Esophagus muscularis mucosa (tissue), 4 donors: ENCODE data around the gene LRFN2. TPM values are rescaled to one million over a fixed set of nuclear protein-coding genes. Genes with fewer than 3 reads are reported as not detected.

Source experiments
- DNase-seq: peaks from one replicate; pipeline ENCODE4 v3.0.0-alpha.2; 2017; ENCODE audit errors: extremely low spot score
- H3K27ac ChIP-seq, 4 donors: fragments of 200-600 bp; sonication (generic); replicated peaks in 1 of 4; 1 replicate in 3 of 4; 2 replicates in 1 of 4; pipeline ENCODE4 v1.5.1; 2016 to 2019; ENCODE audit warnings: mild to moderate bottlenecking in 1 of 4
- H3K27me3 ChIP-seq, 4 donors: fragments of 200-600 bp; sonication (generic); one replicate each; pipeline versions ENCODE4 v1.5.1 to v1.6.0; 2016 to 2019
- H3K36me3 ChIP-seq, 4 donors: fragments of 200-600 bp; sonication (generic); one replicate each; pipeline ENCODE4 v1.5.1; 2016 to 2019
- H3K4me1 ChIP-seq, 4 donors: fragments of 200-600 bp; sonication (generic); one replicate each; pipeline ENCODE4 v1.5.1; 2016 to 2019
- H3K4me3 ChIP-seq, 4 donors: fragments of 200-600 bp; sonication (generic); 1 replicate in 2 of 4; 2 replicates in 2 of 4; pipeline ENCODE4 v1.5.1; 2016 to 2019; ENCODE audit warnings: mild to moderate bottlenecking in 4 of 4, moderate library complexity in 1 of 4
- H3K9me3 ChIP-seq, 4 donors: fragments of 200-600 bp; sonication (generic); 1 replicate in 3 of 4; 2 replicates in 1 of 4; pipeline ENCODE4 v1.5.1; 2016 to 2019
- EP300 ChIP-seq: sonication (generic); formaldehyde crosslinking; IDR thresholded peaks from one replicate; pipeline ENCODE4 v1.6.1; 2017; ENCODE audit warnings: antibody characterized with exemption
- POLR2A ChIP-seq: fragments of 450-650 bp; IDR thresholded peaks from one replicate; pipeline ENCODE4 v1.6.1; 2017; ENCODE audit warnings: antibody characterized with exemption, moderate library complexity, mild to moderate bottlenecking, low read depth
- POLR2AphosphoS5 ChIP-seq, 2 donors: sonication (generic); formaldehyde crosslinking; IDR thresholded peaks; one replicate each; pipeline ENCODE4 v1.6.1; 2017; ENCODE audit warnings: antibody characterized with exemption in 2 of 2
- WGBS: methylation state at CpG from one replicate; pipeline ENCODE4 v1.1.5; 2018; 5-methylcytosine and 5-hydroxymethylcytosine counted together
- intact Hi-C: fragments of 100-400 bp; cut with DNase I; formaldehyde crosslinking; loops from one replicate; pipeline ENCODE4 v1.15.1; 2023
- total RNA-seq, 4 donors: library from RNA; depleted of rRNA; stranded (reverse); fragments of >200 nt; gene quantifications; one replicate each; pipeline versions ENCODE4 v1.1.0 to v1.2.1, GENCODE V29; 2016
- TF ChIP-seq, protein P1 (sequence below), 3 experiments: fragments of 200-600 bp in 2 of 3; fragments of 450-650 bp in 1 of 3; sonication (generic) in 2 of 3; IDR thresholded peaks; one replicate each; pipeline ENCODE4 v1.5.1; 2017 to 2019; ENCODE audit warnings: antibody characterized with exemption in 3 of 3, mild to moderate bottlenecking in 2 of 3, moderate library complexity in 1 of 3

Gene LRFN2
- total RNA-seq, 4 donors from 2014 or later = 0.11 TPM; not detected in 3

DNA sequence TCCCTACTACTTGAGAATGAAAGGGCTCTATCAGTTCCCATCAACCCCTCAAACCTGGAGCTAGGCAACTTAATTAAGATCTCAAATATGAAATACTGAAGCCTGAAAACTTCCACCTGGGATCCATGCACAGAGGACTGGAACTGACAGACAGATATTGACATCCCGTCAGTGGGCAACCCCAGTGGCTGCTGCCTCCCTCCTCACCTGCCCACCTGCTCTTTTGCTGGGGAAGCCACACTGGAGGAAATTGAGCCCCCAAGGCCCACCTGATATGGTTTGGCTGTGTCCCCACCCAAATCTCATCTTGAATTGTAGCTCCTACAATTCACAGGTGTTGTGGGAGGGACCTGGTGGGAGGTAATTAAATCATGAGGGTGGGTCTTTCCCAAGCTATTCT lies 192.8 kb downstream of the LRFN2 start:
- WGBS = 100% methylated on average over 1 of the region's 1 CpG
- Histone ChIP-seq H3K27ac (no peak overlapping the region), H3K36me3 (no peaks in the 10 kb centered on the region), H3K27me3 (peaks cover 0 to 14% (median 0%) of the 10 kb centered on the region in 4 donors), H3K4me3 (no peak overlapping the region), H3K9me3 (no peaks in the 10 kb centered on the region), H3K4me1 (peaks cover 0 to 6% (median 0%) of the 10 kb centered on the region in 4 donors)
- intact Hi-C loops = no loop called here
- DNase-seq = peak; percentile 79
- TF ChIP-seq EP300 (no peak), POLR2A (no peak), POLR2AphosphoS5 (IDR thresholded peaks at IDR 0.05) (no peak)
- TF ChIP-seq, protein P1, sequence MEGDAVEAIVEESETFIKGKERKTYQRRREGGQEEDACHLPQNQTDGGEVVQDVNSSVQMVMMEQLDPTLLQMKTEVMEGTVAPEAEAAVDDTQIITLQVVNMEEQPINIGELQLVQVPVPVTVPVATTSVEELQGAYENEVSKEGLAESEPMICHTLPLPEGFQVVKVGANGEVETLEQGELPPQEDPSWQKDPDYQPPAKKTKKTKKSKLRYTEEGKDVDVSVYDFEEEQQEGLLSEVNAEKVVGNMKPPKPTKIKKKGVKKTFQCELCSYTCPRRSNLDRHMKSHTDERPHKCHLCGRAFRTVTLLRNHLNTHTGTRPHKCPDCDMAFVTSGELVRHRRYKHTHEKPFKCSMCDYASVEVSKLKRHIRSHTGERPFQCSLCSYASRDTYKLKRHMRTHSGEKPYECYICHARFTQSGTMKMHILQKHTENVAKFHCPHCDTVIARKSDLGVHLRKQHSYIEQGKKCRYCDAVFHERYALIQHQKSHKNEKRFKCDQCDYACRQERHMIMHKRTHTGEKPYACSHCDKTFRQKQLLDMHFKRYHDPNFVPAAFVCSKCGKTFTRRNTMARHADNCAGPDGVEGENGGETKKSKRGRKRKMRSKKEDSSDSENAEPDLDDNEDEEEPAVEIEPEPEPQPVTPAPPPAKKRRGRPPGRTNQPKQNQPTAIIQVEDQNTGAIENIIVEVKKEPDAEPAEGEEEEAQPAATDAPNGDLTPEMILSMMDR (IDR thresholded peaks at IDR 0.05) = no peak

- intact Hi-C loops = no loop called here
- no peak for TF ChIP-seq POLR2A
- 62% methylated on average over 4 of the region's 5 CpGs for WGBS
Observed at GRCh38 chr6:40393641-40394040, 193.5 kb downstream of the LRFN2 start.

GRCh38 chr6:40392589-40392988 lies 194.6 kb downstream of the LRFN2 start:
- Histone ChIP-seq H3K27me3 (peaks cover 0 to 14% (median 0%) of the 10 kb centered on the region in 4 donors), H3K27ac (no peak overlapping the region), H3K4me3 (no peak overlapping the region), H3K9me3 (no peaks in the 10 kb centered on the region), H3K36me3 (no peaks in the 10 kb centered on the region), H3K4me1 (no peaks in the 10 kb centered on the region)
- TF ChIP-seq, protein P1 (IDR thresholded peaks at IDR 0.05) = no peak
- TF ChIP-seq EP300 (no peak), POLR2A (no peak), POLR2AphosphoS5 (IDR thresholded peaks at IDR 0.05) (no peak)
- no peak for DNase-seq
- intact Hi-C loops = no loop called here
- 91% methylated on average over 5 of the region's 16 CpGs for WGBS

More at GRCh38 chr6:40393641-40394040, 193.5 kb downstream of the LRFN2 start:
- no peaks in the 10 kb centered on the region for H3K9me3 ChIP-seq
- H3K27me3 ChIP-seq = peaks cover 0 to 14% (median 0%) of the 10 kb centered on the region in 4 donors
- no peak overlapping the region for H3K27ac ChIP-seq
- H3K4me3 ChIP-seq = no peak overlapping the region
- H3K4me1 ChIP-seq = peaks cover 0 to under 1% (median 0%) of the 10 kb centered on the region in 4 donors
- H3K36me3 ChIP-seq = no peaks in the 10 kb centered on the region
- DNase-seq = peak; percentile 91

DNA sequence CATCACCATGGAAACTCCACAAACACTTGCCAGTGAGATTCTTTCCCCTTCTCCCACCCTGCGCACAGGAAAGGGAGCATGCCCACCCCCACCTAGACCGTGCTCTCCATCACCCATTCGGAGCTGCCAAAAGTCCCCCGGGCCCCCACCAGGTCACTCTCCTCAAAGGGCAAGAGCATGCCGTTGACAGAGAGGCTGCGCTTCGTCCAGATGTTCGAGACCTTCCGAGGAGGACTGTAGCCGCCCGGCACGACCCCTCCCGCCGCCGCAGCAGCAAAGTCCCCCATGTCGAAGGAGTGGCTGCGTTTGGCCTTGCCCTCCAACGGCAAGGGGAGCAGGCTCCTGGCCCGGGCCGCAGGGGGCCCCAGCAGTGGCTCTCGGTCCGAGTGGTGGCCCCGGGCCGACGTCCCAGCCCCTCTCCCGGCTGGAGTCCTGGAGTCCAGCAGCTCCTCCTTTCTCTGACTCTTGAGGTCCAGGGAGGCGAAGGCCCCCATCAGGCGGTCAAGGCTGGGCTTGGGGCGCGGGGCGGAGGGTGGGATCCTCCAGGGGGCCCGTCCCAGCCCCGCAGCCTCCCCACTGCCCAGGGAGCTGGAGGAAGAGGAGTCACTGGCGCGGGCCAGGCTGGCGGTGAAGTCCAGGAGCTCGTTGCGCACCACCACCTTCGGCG lies 195.2 kb downstream of the LRFN2 start:
- peak; percentile 86 for DNase-seq
- Histone ChIP-seq H3K4me3 (no peak overlapping the region), H3K27me3 (peaks cover 0 to 14% (median 0%) of the 10 kb centered on the region in 4 donors), H3K36me3 (no peaks in the 10 kb centered on the region), H3K27ac (no peak overlapping the region), H3K9me3 (no peaks in the 10 kb centered on the region), H3K4me1 (no peaks in the 10 kb centered on the region)
- intact Hi-C loops = no loop called here
- TF ChIP-seq POLR2A (no peak), POLR2AphosphoS5 (IDR thresholded peaks at IDR 0.05) (no peak), EP300 (no peak)
- TF ChIP-seq, protein P1 (IDR thresholded peaks at IDR 0.05) = no peak
- WGBS = 80% methylated on average over 17 of the region's 40 CpGs

DNA sequence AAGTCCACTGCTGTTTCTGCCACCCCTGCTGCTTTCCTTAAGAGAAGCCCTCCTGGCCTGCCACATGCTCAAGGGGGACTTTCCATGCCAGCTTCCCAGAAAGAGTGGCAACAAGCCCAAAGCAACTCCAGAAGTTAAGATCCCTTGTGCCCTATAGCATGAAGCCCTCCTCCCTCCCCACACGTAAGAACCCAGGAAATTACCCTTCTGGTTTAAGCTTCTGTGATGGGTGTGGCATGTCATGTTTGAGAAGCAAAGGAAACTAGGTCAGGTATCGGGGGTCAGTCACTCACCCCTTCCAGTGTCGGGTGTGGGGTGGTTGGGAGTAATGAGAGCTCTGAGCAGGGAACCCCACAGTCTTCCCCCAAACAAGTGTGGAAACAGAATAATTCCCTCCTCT lies 196.1 kb downstream of the LRFN2 start:
- Histone ChIP-seq H3K9me3 (no peaks in the 10 kb centered on the region), H3K27ac (no peak overlapping the region), H3K36me3 (no peaks in the 10 kb centered on the region), H3K27me3 (peaks cover 0 to 22% (median 0%) of the 10 kb centered on the region in 4 donors), H3K4me3 (no peak overlapping the region), H3K4me1 (no peaks in the 10 kb centered on the region)
- TF ChIP-seq POLR2A (no peak), EP300 (no peak), POLR2AphosphoS5 (IDR thresholded peaks at IDR 0.05) (no peak)
- TF ChIP-seq, protein P1 (IDR thresholded peaks at IDR 0.05) = no peak
- intact Hi-C loops = no loop called here
- DNase-seq = peak; percentile 80
- WGBS = 77% methylated on average over 3 of the region's 3 CpGs
